SU-DHL-6 (cell line): Measurements from ENCODE around the gene ITPR2.

Experiments
- CTCF ChIP-seq: fragments of 200-600 bp; sonication (generic); IDR thresholded peaks from one replicate; pipeline ENCODE4 v1.5.1; 2017; ENCODE audit warnings: antibody characterized with exemption, mild to moderate bottlenecking, low read length, moderate library complexity; ENCODE audit not compliant: insufficient read depth, poor library complexity, severe bottlenecking
- EZH2phosphoT487 ChIP-seq: fragments of 200-600 bp; sonication (generic), shearing (Covaris generic); conservative IDR thresholded peaks from 2 replicates; pipeline ENCODE4 v1.6.1; 2018; ENCODE audit warnings: mild to moderate bottlenecking, antibody characterized with exemption, low read length, moderate library complexity, mixed read lengths

DNA sequence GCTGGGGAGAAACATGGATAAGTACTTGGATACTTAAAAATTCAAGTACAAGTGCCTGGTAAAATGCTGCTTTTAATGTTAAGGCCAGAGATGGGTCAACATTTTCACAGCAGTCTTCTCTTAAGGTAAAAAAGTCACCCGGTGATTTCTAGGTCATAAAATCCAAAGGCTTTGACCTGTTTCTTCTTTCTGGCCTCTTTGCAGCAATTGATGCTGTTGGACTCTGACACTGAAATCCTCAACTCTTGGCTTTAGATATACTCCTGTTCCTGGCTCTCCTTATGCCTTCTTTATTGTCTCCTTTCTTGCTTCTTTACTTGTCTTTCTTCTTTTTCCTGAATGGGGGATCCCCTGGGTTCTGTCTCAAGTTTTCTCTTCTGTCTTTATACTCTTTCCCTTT is 448.5 kb downstream of the ITPR2 start:
- TF ChIP-seq CTCF (no peak), EZH2phosphoT487 (no peak)
